ENCODE results near the gene KIF5A. TPM values are rescaled to one million over a fixed set of nuclear protein-coding genes. Genes with fewer than 3 reads are reported as not detected.
"Not testable (repeated sequence)": the region's sequence is repeated elsewhere in the genome, so short reads cannot be mapped to it uniquely, and the experiment has no call there.

The KIF5A gene
- polyA plus RNA-seq, 3 donors from 2014 or later: not detected

DNA sequence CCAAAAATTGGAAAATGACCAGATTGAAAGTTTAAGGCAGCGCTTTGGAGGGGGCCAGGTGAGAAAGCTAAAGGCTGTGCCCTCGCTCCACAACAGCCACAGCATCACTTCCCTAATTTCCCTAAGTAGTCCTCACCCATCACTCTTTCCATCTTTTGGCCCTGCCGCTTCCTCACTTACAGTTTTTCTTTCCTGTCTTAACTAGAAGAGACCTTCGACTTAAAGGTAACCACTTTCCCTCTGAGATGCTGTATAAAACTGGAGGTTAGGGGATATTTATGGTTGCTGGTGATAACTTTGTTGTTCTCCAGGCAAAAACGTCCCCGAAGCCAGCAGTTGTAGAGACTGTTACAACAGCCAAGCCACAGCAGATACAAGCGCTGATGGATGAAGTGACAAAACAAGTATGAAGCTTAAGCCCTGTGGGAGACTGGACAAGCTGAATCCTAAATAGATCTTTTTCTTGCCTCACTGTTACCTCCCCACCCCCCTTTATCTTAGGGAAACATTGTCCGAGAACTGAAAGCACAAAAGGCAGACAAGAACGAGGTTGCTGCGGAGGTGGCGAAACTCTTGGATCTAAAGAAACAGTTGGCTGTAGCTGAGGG lies 33.8 kb upstream of the KIF5A start:
- Mint-ChIP-seq H3K27ac (peak overlapping the region; percentile 1 to 99 (median 62)), H3K9me3 (no peaks in the 10 kb centered on the region), H3K4me3 (no peak overlapping the region), H3K4me1 (peaks cover 30 to 38% of the 10 kb centered on the region in 2 donors), H3K36me3 (peaks cover 12 to 63% (median 30%) of the 10 kb centered on the region in 3 donors), H3K27me3 (ENCODE audit: low read depth in 3 of 3) (peaks cover 15 to 23% (median 20%) of the 10 kb centered on the region in 3 donors)
- no peak for DNase-seq

DNA sequence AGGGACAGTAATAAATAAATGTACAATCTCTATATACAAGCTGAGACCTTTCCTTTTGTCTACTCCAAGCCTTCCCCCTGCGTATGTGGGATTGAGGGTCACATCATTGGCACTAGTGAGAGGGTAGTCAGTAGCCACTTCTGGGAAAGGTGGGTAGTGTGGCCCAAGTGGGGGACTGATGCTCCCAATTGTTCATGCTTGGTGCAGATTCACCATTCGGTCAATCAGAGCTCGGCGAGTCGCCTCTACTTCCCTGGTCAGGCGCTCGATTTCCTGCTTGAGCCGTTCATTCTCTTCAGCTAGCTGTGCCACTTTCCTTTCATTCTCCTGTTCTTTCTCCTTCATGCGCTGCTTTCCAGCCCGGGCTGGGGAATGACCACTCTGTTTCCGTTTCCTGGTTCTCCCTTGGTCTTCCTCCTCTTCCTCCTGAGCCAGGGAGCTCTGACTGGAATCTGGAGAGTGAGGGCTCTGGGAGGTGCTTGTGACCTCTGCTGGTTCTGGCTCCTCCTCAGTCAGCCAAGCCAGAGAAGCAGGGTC lies 33.2 kb upstream of the KIF5A start:
- peak overlapping the region in 5 of 6 donors; percentile 8 to 99 (median 70) for H3K27ac Mint-ChIP-seq
- peaks cover 12 to 61% (median 29%) of the 10 kb centered on the region in 3 donors for H3K36me3 Mint-ChIP-seq
- H3K4me3 Mint-ChIP-seq: no peak overlapping the region

GRCh38 chr12:57517187-57517586 lies 32.7 kb upstream of the KIF5A start:
- H3K4me1 Mint-ChIP-seq: peaks cover 41 to 43% of the 10 kb centered on the region in 2 donors
- H3K36me3 Mint-ChIP-seq: peaks cover 11 to 55% (median 24%) of the 10 kb centered on the region in 3 donors
- peak overlapping the region in 5 of 6 donors; percentile 53 to 99 (median 72) for H3K27ac Mint-ChIP-seq

More for the DNA sequence above, 33.2 kb upstream of the KIF5A start:
- peaks cover 36 to 43% of the 10 kb centered on the region in 2 donors for H3K4me1 Mint-ChIP-seq
- no peaks in the 10 kb centered on the region for H3K9me3 Mint-ChIP-seq
- no peak for DNase-seq
- H3K27me3 Mint-ChIP-seq (ENCODE audit: low read depth in 3 of 3): peaks cover 19 to 27% (median 27%) of the 10 kb centered on the region in 3 donors

GRCh38 chr12:57517718-57518117 lies 32.1 kb upstream of the KIF5A start:
- H3K27ac Mint-ChIP-seq: peak overlapping the region; percentile 39 to 99 (median 86)
- H3K9me3 Mint-ChIP-seq, DNase-seq: not testable (repeated sequence)
- H3K36me3 Mint-ChIP-seq: peaks cover 8 to 50% (median 19%) of the 10 kb centered on the region in 3 donors
- H3K27me3 Mint-ChIP-seq (ENCODE audit: low read depth in 3 of 3): peaks cover 27 to 35% (median 35%) of the 10 kb centered on the region in 3 donors
- H3K4me3 Mint-ChIP-seq: peak overlapping the region in 2 of 5 donors; percentile 33 to 38
- peaks cover 40 to 43% of the 10 kb centered on the region in 2 donors for H3K4me1 Mint-ChIP-seq

More at GRCh38 chr12:57517187-57517586, 32.7 kb upstream of the KIF5A start:
- Mint-ChIP-seq H3K27me3 (ENCODE audit: low read depth in 3 of 3) (peaks cover 24 to 32% (median 32%) of the 10 kb centered on the region in 3 donors), H3K9me3 (no peaks in the 10 kb centered on the region), H3K4me3 (peak overlapping the region in 1 of 5 donors; percentile 33)
- no peak for DNase-seq

DNA sequence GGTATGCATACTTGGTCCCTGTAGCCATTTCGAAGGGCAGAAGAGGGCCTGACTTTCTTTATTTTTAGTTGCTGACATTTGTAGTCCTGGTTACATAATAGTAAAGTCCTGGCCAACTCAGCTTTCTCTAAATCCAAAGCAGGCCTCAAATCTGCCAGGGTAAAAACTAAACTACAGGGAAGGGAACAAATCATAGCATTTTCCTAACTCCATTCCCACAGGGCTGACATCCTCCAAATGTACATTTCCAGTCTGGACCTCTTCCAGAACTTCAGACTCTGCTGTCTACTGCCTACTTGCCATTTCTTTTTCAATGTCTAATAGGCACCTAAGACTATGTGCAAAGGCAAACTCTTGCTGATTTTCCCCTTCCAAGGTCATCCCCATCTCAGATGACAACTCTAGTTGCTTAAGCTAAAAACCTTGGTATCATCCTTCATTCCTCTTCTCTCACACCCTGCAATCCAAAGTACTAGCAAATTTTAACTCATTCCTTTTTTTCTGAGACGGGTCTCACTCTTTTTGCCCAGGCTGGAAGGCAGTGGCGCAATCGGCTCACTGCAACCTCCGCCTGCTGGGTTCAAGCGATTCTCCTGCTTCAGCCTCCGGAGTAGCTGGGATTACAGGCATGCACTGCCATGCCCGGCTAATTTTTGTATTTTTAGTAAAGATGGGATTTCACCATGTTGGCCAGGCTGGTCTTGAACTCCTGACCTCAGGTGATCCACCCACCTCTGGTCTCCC lies 31.5 kb upstream of the KIF5A start:
- H3K36me3 Mint-ChIP-seq: peaks cover 8 to 44% (median 13%) of the 10 kb centered on the region in 3 donors
- peaks cover 45 to 46% of the 10 kb centered on the region in 2 donors for H3K4me1 Mint-ChIP-seq

DNA sequence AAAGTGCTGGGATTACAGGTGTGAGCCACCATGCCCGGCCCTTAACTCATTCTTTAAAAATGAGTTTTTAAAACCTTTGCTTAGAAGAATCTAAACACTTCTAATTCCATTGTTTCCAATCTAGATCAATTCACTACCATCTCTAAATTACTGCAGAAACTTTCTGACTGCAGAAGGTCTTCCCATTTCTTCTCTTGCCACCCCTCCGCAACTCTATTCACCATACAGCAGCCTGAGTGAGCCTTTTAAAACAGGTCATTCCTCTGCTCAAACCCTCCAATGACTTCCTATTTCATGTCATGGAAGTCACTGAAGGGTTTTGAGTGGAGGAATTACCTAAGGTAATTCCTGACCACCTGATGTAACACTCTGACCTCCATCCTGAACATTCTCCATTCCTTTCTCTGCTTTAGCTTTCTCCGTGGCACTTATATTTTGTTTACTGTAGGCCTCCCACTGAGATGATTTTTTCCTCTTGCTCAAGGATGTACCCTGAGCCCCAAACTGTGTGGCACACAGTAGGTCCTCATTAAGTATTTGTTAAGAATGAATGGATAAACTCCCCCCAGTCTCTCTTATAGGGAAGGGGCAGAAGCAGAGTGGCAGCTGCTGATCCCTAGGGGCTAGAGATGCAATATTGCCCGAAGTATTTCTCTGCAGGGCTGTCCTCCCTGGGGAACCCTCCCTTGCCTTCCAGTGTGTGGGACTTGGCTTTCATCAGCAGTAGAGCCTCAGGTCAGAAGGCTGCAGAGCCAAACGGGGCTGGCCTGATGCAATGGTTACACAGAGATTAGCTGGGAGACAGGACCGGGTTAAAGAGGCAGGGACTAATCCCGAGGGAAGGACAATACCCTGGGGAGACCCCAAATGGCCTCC lies 30.7 kb upstream of the KIF5A start:
- Mint-ChIP-seq H3K27me3 (ENCODE audit: low read depth in 3 of 3) (peaks cover 35 to 42% (median 42%) of the 10 kb centered on the region in 3 donors), H3K9me3 (no peaks in the 10 kb centered on the region), H3K36me3 (peaks cover 8 to 41% (median 12%) of the 10 kb centered on the region in 3 donors), H3K27ac (peak overlapping the region; percentile 99 to 100 (median 100)), H3K4me1 (peaks cover 53 to 54% of the 10 kb centered on the region in 2 donors), H3K4me3 (peak overlapping the region; percentile 97 to 99 (median 98))
- DNase-seq: peak in 1 of 3 donors; percentile 15

More for the DNA sequence above, 31.5 kb upstream of the KIF5A start:
- H3K4me3 Mint-ChIP-seq: peak overlapping the region; percentile 56 to 99 (median 98)
- H3K9me3 Mint-ChIP-seq: no peaks in the 10 kb centered on the region
- H3K27me3 Mint-ChIP-seq (ENCODE audit: low read depth in 3 of 3): peaks cover 30 to 39% (median 38%) of the 10 kb centered on the region in 3 donors
- peak overlapping the region; percentile 99 to 100 (median 100) for H3K27ac Mint-ChIP-seq
- DNase-seq: no peak

- Mint-ChIP-seq H3K4me3 (peak overlapping the region; percentile 97 to 99 (median 98)), H3K27ac (peak overlapping the region; percentile 99 to 100 (median 100)), H3K4me1 (peaks cover 58 to 59% of the 10 kb centered on the region in 2 donors), H3K9me3 (no peaks in the 10 kb centered on the region), H3K27me3 (ENCODE audit: low read depth in 3 of 3) (peaks cover 36 to 42% (median 42%) of the 10 kb centered on the region in 3 donors), H3K36me3 (peaks cover 8 to 36% (median 16%) of the 10 kb centered on the region in 3 donors)
- no peak for DNase-seq
Measured at GRCh38 chr12:57519796-57520052, 30.1 kb upstream of the KIF5A start.

DNA sequence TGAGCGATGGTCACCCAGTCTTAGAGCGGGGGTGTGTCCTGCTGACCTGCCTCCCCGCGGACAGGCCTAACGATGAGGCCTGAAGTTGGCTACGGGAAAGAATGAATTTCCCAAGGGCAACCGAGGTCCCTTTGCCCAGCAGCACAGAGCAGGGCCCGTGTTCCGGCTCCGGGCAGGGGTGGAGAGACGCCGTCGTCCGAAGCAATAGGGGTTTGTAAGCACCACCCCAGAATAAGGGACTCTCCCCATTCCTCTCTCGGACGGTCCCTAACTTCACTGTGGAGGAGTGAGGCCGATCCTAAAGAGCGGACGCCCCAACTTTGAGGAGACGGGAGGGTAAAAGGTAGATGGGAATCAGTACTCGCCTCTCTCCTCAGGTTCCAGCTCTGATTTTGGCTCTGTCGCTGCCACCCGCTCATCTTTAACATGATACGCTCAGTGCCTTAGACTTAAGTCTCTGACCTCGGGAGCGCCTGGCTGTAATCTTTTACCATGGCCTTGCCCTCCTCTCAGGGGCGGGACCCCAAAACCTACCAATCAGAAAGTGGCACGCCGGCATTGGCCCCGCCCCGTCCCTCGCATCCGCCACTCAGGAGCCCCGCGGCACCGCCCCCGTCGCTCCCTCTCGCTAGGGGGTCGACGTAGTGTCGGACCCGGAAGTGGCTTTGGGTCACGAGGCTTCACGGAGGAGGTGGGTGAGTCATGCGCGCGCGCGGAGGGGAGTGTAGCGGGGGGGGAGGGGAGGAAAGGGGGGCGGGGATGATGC lies 29.6 kb upstream of the KIF5A start, which contains the start of gene DDIT3:
Gene DDIT3, minus strand, starts transcription at position 462 of the 766 bp plus-strand sequence. CDS start 3,108 bp downstream, outside the sequence.
- Mint-ChIP-seq H3K36me3 (peaks cover 8 to 31% (median 16%) of the 10 kb centered on the region in 3 donors), H3K9me3 (no peaks in the 10 kb centered on the region), H3K27ac (peak within 1 kb of the TSS; percentile 99 to 100 (median 100)), H3K4me1 (peaks cover 59% of the 10 kb centered on the region in 2 donors), H3K4me3 (peak within 1 kb of the TSS; percentile 97 to 99 (median 98)), H3K27me3 (ENCODE audit: low read depth in 3 of 3) (peaks cover 36 to 42% (median 42%) of the 10 kb centered on the region in 3 donors)
- peak; percentile 100 for DNase-seq

GRCh38 chr12:57521525-57522010 lies 28.3 kb upstream of the KIF5A start:
- peaks cover 59% of the 10 kb centered on the region in 2 donors for H3K4me1 Mint-ChIP-seq
- H3K4me3 Mint-ChIP-seq: peak overlapping the region; percentile 97 to 99 (median 98)
- H3K36me3 Mint-ChIP-seq: peaks cover under 1 to 19% (median 12%) of the 10 kb centered on the region in 3 donors
- no peak for DNase-seq
- peak overlapping the region; percentile 99 to 100 (median 100) for H3K27ac Mint-ChIP-seq
- no peaks in the 10 kb centered on the region for H3K9me3 Mint-ChIP-seq
- H3K27me3 Mint-ChIP-seq (ENCODE audit: low read depth in 3 of 3): peaks cover 36 to 42% (median 42%) of the 10 kb centered on the region in 3 donors

GRCh38 chr12:57522011-57522886 lies 27.6 kb upstream of the KIF5A start, which contains the start of gene MBD6:
MBD6 (plus strand) TSS chr12:57522824; CDS start chr12:57524304, 1,480 bp downstream.
- Mint-ChIP-seq H3K4me1 (peaks cover 59 to 60% of the 10 kb centered on the region in 2 donors), H3K4me3 (peak within 1 kb of the TSS; percentile 97 to 99 (median 98)), H3K36me3 (peaks cover 0 to 14% (median 7%) of the 10 kb centered on the region in 3 donors), H3K27me3 (ENCODE audit: low read depth in 3 of 3) (peaks cover 36 to 41% (median 38%) of the 10 kb centered on the region in 3 donors), H3K9me3 (no peaks in the 10 kb centered on the region), H3K27ac (peak within 1 kb of the TSS; percentile 99 to 100 (median 100))
- peak; percentile 91 to 94 (median 93) for DNase-seq

Measured in immature natural killer cell (primary cell).